HG02763 (cell line): ENCODE results near the gene R3HDM2.
"Not testable (repeated sequence)": the region's sequence is repeated elsewhere in the genome, so short reads cannot be mapped to it uniquely, and the experiment has no call there.

ENCODE experiments used
- ATAC-seq: cut with Tn5 transposase; IDR thresholded peaks from one replicate; pipeline ENCODE4 v1.9.1; 2021; ENCODE audit warnings: mild to moderate bottlenecking, moderate library complexity; ENCODE audit not compliant: unreplicated experiment

The R3HDM2 gene

GRCh38 chr12:57384478-57384877 is 46.4 kb downstream of the R3HDM2 start:
- ATAC-seq, result no peak

DNA sequence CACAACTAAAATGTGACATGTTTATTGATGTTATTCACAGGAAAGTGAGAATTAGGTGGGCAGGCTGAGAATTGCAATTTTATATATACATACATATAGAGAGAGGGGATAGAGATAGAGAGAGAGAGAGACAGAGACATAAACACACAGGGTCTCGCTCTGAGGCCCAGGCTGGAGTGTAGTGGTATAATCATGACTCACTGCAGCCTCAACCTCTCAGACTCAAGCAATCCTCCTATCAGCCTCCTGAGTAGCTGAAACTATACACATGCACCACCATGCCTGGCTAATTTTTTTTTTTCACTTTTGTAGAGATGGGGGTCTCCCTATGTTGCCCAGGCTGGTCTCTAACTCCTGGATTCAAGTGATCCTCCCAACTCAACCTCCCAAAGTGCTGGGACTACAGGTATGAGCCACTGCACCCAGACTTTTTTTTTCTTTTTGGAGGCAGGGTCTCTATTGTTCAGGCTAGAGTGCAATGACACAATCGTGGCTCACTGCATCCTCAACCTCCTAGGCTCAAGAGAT is 49.1 kb downstream of the R3HDM2 start:
- no peak for ATAC-seq

- ATAC-seq, result no peak
Measured at GRCh38 chr12:57380300-57380699, 50.5 kb downstream of the R3HDM2 start.

DNA sequence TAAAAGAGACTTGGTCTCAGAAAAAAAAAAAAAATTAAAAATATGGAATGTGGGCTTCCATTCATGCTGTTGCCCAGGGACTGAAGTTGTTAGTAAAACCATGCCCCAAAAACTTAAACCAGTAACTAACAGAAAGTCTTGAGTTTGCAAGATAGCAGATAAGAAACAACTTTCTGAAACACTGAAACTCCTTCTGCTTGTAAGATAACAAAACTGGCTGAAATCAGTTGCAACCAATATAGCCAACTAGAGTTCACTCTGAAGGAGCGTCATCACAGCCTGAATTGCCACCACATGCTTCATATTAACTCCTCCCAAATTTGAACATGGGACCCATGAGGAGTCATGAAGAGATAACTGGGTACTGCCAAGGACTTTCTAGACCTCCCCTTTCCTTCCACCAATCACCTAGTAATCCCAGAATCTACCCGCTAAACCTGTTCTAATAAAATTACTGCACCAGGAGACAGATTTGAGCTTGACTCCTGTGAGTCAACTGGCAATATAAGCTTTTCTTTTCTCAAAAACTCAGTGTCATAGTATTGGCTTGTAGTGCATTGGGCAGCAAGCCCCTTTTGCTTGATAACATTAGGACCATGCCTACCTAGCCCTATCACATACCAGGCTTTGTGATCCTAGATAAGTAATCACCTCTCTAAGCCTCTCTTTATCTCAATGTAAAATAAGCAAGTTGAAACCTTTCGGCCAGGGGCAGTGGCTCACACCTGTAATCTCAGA is 53.6 kb downstream of the R3HDM2 start:
- ATAC-seq, result no peak

- ATAC-seq, result no peak
Measured at GRCh38 chr12:57372233-57372632, 58.6 kb downstream of the R3HDM2 start.

DNA sequence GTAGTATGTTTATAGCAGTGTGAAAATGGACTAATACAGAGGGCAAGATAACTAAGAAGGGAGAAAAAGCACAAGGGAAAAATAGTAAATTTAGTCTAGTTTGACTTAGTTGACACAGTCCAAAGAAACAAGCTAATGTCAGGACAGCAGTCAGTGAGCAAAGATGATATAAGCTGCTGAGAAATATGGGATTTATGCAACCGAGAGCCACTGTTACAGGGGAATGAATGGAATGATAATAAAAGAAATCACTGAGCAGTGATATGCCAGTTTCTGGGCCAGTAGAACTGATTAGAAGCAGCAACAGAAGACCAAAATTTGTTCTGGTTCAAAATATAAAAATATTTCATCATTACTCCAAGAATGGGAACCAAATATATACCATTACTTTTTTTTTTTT is 60.1 kb downstream of the R3HDM2 start:
- ATAC-seq, result no peak

DNA sequence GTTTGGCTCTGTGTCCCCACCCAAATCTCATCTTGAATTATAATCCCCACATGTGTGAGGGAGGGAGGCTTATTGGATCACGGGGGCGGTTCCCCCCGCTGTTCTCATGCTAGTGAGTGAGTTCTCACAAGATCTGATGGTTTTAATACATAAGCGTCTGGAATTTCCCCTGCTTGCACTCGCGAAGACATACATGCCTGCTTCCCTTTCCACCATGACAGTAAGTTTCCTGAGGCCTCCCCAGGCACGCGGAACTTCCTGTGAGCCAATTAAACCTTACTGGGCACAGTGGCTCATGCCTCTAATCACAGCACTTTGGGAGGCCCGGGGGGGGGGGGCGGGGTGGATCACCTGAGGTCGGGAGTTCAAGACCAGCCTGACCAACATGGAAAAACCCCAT is 60.8 kb downstream of the R3HDM2 start:
- ATAC-seq, result no peak

DNA sequence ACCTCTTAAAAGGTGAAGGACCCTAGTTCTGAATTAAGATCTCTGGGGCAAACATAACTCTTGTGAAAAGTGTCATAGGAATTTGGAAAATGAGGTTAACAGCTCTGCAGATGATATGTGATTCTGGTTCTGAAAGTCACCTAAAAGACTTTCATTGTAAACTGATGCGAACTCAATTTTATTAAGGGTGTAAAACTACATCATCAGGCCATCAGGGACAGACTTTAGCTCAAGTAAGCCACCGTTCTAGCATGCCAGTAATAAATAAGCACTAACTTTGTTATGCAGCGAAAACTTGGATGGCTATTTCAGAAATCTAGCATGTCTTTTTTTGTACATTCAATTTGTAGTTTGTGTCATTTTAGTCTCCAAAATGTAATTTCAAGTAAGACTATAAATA is 61.6 kb downstream of the R3HDM2 start:
- ATAC-seq, result no peak

GRCh38 chr12:57368349-57369095 is 62.3 kb downstream of the R3HDM2 start:
- ATAC-seq, result no peak

- ATAC-seq, result no peak
Measured at GRCh38 chr12:57367121-57367520, 63.7 kb downstream of the R3HDM2 start.

GRCh38 chr12:57366315-57366714 is 64.5 kb downstream of the R3HDM2 start:
- ATAC-seq, result no peak

DNA sequence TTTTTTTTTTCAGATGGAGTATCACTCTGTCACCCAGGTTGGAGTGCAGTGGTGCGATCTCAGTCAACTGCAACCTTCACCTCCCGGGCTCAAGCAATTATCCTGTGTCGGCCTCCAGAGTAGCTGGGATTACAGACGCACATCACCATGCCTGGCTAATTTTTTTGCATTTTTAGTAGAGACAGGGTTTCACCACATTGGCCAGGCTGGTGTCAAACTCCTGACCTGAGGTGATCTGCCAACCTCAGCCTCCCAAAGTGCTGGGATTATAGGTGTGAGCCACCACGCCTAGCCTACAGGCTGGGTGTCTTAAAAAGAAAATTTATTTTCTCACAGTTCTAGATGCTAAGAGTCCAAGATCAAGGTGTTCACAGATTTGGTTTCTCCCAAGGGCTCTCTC is 66.7 kb downstream of the R3HDM2 start:
- not testable (repeated sequence) for ATAC-seq

DNA sequence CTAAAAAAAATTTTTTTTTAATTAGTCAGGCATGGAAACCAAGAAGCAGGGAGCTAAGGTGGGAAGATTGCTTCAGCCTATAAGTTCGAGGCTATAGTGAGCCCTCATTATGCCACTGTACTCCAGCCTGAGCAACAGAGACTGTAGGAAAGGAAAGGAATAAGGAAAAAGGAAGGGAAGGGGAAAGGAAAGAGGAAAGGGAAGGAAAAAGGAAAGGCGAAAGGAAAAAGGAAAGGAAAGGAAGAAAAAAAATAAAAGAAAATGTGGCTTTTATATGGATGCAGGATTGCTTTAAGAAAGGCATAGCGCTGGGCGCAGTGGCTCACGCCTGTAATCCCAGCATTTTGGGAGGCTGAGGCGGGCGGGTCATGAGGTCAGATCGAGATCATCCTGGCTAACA is 70.4 kb downstream of the R3HDM2 start:
- no peak for ATAC-seq

- no peak for ATAC-seq
Measured at GRCh38 chr12:57358646-57359045, 72.2 kb downstream of the R3HDM2 start.

DNA sequence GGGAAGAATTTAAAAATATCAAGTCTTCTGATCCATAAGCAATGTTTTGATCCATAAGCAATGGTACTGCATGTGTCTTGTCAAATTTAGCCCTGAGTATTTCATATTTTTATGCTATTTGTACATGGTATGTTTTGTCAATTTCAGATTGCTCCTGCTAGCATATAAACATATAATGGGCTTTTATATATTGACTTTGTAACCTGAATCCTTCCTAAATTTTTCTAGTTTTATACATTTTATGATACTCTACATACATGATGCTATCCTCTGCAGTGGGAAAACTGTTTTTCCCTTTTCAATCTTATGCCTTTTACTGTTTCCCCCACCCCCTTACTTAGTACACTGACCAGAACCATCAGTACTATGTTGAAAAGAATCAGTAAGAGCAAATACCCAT is 75.1 kb downstream of the R3HDM2 start:
- ATAC-seq, result no peak

DNA sequence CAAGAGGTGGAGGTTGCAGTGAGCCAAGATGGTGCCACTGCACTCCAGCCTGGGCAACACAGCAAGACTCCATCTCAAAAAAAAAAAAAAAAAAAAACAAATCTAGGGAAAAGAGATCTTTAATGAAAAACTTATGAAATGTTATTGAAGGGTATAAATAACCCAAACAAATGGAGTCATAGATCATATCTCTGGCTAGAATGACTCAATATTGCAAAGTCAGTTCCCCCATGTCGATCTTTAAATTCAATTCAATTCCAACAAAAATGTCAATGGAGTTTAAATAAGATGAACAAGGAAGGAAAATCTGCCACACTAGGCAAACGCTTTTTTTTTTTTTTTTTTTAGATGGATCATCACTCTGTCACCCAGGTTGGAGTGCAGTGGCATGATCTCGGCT is 78.7 kb downstream of the R3HDM2 start:
- no peak for ATAC-seq

DNA sequence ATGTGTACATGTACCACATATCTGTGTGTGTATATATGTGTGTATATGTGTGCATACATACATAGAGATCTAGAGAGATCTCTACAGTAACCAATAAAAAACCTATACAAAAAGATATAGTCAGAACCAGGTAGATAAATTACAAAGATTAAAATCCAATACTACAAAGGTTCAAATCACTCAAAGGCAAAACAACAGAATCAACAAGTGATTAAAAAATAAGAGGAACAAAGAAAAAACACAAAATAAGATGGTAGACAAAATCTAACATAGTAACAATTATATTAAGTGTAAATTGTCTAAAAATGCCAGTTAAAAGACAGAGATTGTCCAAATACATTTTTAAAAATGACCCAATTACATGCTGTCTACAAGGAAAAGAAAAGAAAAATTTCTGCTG is 83.6 kb downstream of the R3HDM2 start:
- no peak for ATAC-seq

GRCh38 chr12:57343703-57344378 is 87.0 kb downstream of the R3HDM2 start:
- ATAC-seq, result no peak

DNA sequence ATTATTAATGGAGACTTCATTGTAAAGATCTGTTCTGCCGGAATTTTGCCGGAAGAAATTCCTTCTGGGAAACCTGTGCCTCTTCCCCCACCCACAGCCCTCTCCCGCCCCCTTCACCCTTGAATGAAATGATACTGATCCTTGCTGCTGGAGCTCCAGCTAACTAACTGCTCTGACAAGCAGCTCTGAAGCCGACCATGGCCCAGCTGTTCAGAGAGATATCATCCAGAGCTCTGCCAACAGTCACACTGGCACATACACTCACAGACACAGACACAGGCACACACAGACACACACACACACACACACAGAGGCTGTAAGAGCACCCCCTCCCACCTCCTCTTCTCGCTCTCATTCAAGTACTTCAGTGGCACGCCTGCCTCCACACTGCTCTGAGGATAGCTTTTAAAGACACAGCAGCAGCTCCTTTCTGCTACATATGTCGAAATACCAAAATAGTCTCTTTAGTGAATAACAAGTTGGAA is 88.6 kb downstream of the R3HDM2 start:
- no peak for ATAC-seq

DNA sequence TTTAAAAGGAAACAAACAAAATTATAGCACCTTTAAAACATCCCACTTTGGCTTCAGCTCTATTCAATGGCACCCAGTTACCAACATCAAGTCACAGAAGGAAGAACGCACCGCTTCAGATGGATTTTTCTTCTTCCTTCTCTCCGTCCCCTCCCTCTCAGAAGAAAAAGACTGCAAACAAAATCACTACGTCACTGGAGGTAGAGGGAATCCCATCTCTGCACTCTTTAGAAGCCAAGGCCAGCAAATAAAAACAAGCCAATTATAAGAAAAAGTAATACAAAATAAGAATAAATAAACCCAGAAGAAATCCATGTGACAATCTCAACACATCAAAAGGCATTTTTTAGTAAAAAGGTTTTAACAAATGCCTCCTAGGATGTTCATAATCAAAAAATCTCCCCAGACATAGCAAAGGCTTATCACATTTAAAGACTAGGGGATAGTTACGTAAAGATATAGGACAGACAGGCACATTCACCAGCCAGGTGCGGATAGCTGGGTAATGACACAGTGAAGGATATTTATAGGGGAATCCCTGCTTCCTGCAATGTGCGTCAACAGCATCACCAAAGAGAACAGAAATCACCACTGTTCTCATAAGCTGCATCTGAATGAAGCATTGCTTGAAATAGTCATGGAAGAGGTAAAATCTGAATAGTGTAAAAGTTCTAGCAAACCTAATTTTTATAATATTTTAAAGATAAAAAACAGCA is 89.4 kb downstream of the R3HDM2 start:
- no peak for ATAC-seq

- no peak for ATAC-seq
Measured at GRCh38 chr12:57340104-57340503, 90.7 kb downstream of the R3HDM2 start.
